ENCODE data around the gene SETBP1.

SETBP1 gene

GRCh38 chr18:44782617-44783016, 101.9 kb downstream of the SETBP1 start:
- Histone ChIP-seq H3K36me3 (ENCODE audit: control insufficient read depth, insufficient read depth, low read length, severe bottlenecking) (no peaks in the 10 kb centered on the region), H3K27me3 (replicated peaks; ENCODE audit: control insufficient read depth, insufficient read depth, low read length) (no peaks in the 10 kb centered on the region), H3K9ac (ENCODE audit: low read length) (no peak overlapping the region), H3K9me3 (ENCODE audit: control insufficient read depth, low read length) (no peaks in the 10 kb centered on the region), H3K4me1 (ENCODE audit: control insufficient read depth, insufficient read depth, low read length) (peaks cover 32% of the 10 kb centered on the region), H3K4me3 (ENCODE audit: low read length) (no peak overlapping the region)
- DNase-seq (ENCODE audit: low read depth), result no peak

GRCh38 chr18:44783371-44783770, 102.7 kb downstream of the SETBP1 start:
- DNase-seq (ENCODE audit: low read depth), result no peak
- Histone ChIP-seq H3K27me3 (replicated peaks; ENCODE audit: control insufficient read depth, insufficient read depth, low read length) (no peaks in the 10 kb centered on the region), H3K36me3 (ENCODE audit: control insufficient read depth, insufficient read depth, low read length, severe bottlenecking) (no peaks in the 10 kb centered on the region), H3K4me3 (ENCODE audit: low read length) (no peak overlapping the region), H3K9me3 (ENCODE audit: control insufficient read depth, low read length) (no peaks in the 10 kb centered on the region), H3K4me1 (ENCODE audit: control insufficient read depth, insufficient read depth, low read length) (peaks cover 26% of the 10 kb centered on the region), H3K9ac (ENCODE audit: low read length) (no peak overlapping the region)

- Histone ChIP-seq H3K27me3 (replicated peaks; ENCODE audit: control insufficient read depth, insufficient read depth, low read length) (no peaks in the 10 kb centered on the region), H3K9ac (ENCODE audit: low read length) (peak overlapping the region; percentile 63), H3K4me1 (ENCODE audit: control insufficient read depth, insufficient read depth, low read length) (peaks cover 42% of the 10 kb centered on the region), H3K9me3 (ENCODE audit: control insufficient read depth, low read length) (no peaks in the 10 kb centered on the region), H3K36me3 (ENCODE audit: control insufficient read depth, insufficient read depth, low read length, severe bottlenecking) (no peaks in the 10 kb centered on the region), H3K4me3 (ENCODE audit: low read length) (peak overlapping the region; percentile 78)
- no peak for DNase-seq (ENCODE audit: low read depth)
These were observed 105.6 kb downstream of the SETBP1 start for GRCh38 chr18:44786257-44786656.

- Histone ChIP-seq H3K36me3 (ENCODE audit: control insufficient read depth, insufficient read depth, low read length, severe bottlenecking) (no peaks in the 10 kb centered on the region), H3K4me1 (ENCODE audit: control insufficient read depth, insufficient read depth, low read length) (peaks cover 42% of the 10 kb centered on the region), H3K9ac (ENCODE audit: low read length) (peak overlapping the region; percentile 63), H3K9me3 (ENCODE audit: control insufficient read depth, low read length) (no peaks in the 10 kb centered on the region), H3K4me3 (ENCODE audit: low read length) (peak overlapping the region; percentile 78), H3K27me3 (replicated peaks; ENCODE audit: control insufficient read depth, insufficient read depth, low read length) (no peaks in the 10 kb centered on the region)
- no peak for DNase-seq (ENCODE audit: low read depth)
These were observed 106.0 kb downstream of the SETBP1 start for GRCh38 chr18:44786688-44787087.

- no peaks in the 10 kb centered on the region for H3K27me3 ChIP-seq (replicated peaks; ENCODE audit: control insufficient read depth, insufficient read depth, low read length)
- no peak overlapping the region for H3K4me3 ChIP-seq (ENCODE audit: low read length)
- H3K9me3 ChIP-seq (ENCODE audit: control insufficient read depth, low read length), result no peaks in the 10 kb centered on the region
- peaks cover 46% of the 10 kb centered on the region for H3K4me1 ChIP-seq (ENCODE audit: control insufficient read depth, insufficient read depth, low read length)
- no peaks in the 10 kb centered on the region for H3K36me3 ChIP-seq (ENCODE audit: control insufficient read depth, insufficient read depth, low read length, severe bottlenecking)
- no peak overlapping the region for H3K9ac ChIP-seq (ENCODE audit: low read length)
- no peak for DNase-seq (ENCODE audit: low read depth)
These were observed 107.6 kb downstream of the SETBP1 start for GRCh38 chr18:44788334-44788733.

- peak overlapping the region; percentile 20 for H3K4me3 ChIP-seq (ENCODE audit: low read length)
- no peaks in the 10 kb centered on the region for H3K9me3 ChIP-seq (ENCODE audit: control insufficient read depth, low read length)
- H3K36me3 ChIP-seq (ENCODE audit: control insufficient read depth, insufficient read depth, low read length, severe bottlenecking), result no peaks in the 10 kb centered on the region
- no peaks in the 10 kb centered on the region for H3K27me3 ChIP-seq (replicated peaks; ENCODE audit: control insufficient read depth, insufficient read depth, low read length)
- H3K4me1 ChIP-seq (ENCODE audit: control insufficient read depth, insufficient read depth, low read length), result peaks cover 46% of the 10 kb centered on the region
- peak overlapping the region; percentile 32 for H3K9ac ChIP-seq (ENCODE audit: low read length)
- DNase-seq (ENCODE audit: low read depth), result peak; percentile 79
These were observed 109.0 kb downstream of the SETBP1 start for GRCh38 chr18:44789710-44790109.

GRCh38 chr18:44790860-44791259, 110.2 kb downstream of the SETBP1 start:
- Histone ChIP-seq H3K4me3 (ENCODE audit: low read length) (no peak overlapping the region), H3K4me1 (ENCODE audit: control insufficient read depth, insufficient read depth, low read length) (peaks cover 46% of the 10 kb centered on the region), H3K27me3 (replicated peaks; ENCODE audit: control insufficient read depth, insufficient read depth, low read length) (no peaks in the 10 kb centered on the region)

GRCh38 chr18:44791520-44791919, 110.8 kb downstream of the SETBP1 start:
- Histone ChIP-seq H3K4me1 (ENCODE audit: control insufficient read depth, insufficient read depth, low read length) (peaks cover 43% of the 10 kb centered on the region), H3K27me3 (replicated peaks; ENCODE audit: control insufficient read depth, insufficient read depth, low read length) (no peaks in the 10 kb centered on the region), H3K36me3 (ENCODE audit: control insufficient read depth, insufficient read depth, low read length, severe bottlenecking) (no peaks in the 10 kb centered on the region), H3K4me3 (ENCODE audit: low read length) (no peak overlapping the region), H3K9ac (ENCODE audit: low read length) (no peak overlapping the region), H3K9me3 (ENCODE audit: control insufficient read depth, low read length) (no peaks in the 10 kb centered on the region)
- no peak for DNase-seq (ENCODE audit: low read depth)

More at GRCh38 chr18:44790860-44791259, 110.2 kb downstream of the SETBP1 start:
- H3K9ac ChIP-seq (ENCODE audit: low read length), result no peak overlapping the region
- no peaks in the 10 kb centered on the region for H3K36me3 ChIP-seq (ENCODE audit: control insufficient read depth, insufficient read depth, low read length, severe bottlenecking)
- no peak for DNase-seq (ENCODE audit: low read depth)
- no peaks in the 10 kb centered on the region for H3K9me3 ChIP-seq (ENCODE audit: control insufficient read depth, low read length)

GRCh38 chr18:44792456-44793061, 111.9 kb downstream of the SETBP1 start:
- no peaks in the 10 kb centered on the region for H3K9me3 ChIP-seq (ENCODE audit: control insufficient read depth, low read length)
- no peak overlapping the region for H3K4me3 ChIP-seq (ENCODE audit: low read length)
- no peaks in the 10 kb centered on the region for H3K27me3 ChIP-seq (replicated peaks; ENCODE audit: control insufficient read depth, insufficient read depth, low read length)
- H3K4me1 ChIP-seq (ENCODE audit: control insufficient read depth, insufficient read depth, low read length), result peaks cover 38% of the 10 kb centered on the region
- no peaks in the 10 kb centered on the region for H3K36me3 ChIP-seq (ENCODE audit: control insufficient read depth, insufficient read depth, low read length, severe bottlenecking)
- DNase-seq (ENCODE audit: low read depth), result peak; percentile 52
- H3K9ac ChIP-seq (ENCODE audit: low read length), result no peak overlapping the region

- H3K27me3 ChIP-seq (replicated peaks; ENCODE audit: control insufficient read depth, insufficient read depth, low read length), result no peaks in the 10 kb centered on the region
- H3K9ac ChIP-seq (ENCODE audit: low read length), result no peak overlapping the region
- DNase-seq (ENCODE audit: low read depth), result no peak
- H3K9me3 ChIP-seq (ENCODE audit: control insufficient read depth, low read length), result no peaks in the 10 kb centered on the region
- no peak overlapping the region for H3K4me3 ChIP-seq (ENCODE audit: low read length)
- H3K4me1 ChIP-seq (ENCODE audit: control insufficient read depth, insufficient read depth, low read length), result peaks cover 38% of the 10 kb centered on the region
- peaks cover 4% of the 10 kb centered on the region for H3K36me3 ChIP-seq (ENCODE audit: control insufficient read depth, insufficient read depth, low read length, severe bottlenecking)
These were observed 112.5 kb downstream of the SETBP1 start for GRCh38 chr18:44793194-44793593.

GRCh38 chr18:44793685-44794084, 113.0 kb downstream of the SETBP1 start:
- no peaks in the 10 kb centered on the region for H3K27me3 ChIP-seq (replicated peaks; ENCODE audit: control insufficient read depth, insufficient read depth, low read length)
- H3K4me1 ChIP-seq (ENCODE audit: control insufficient read depth, insufficient read depth, low read length), result peaks cover 38% of the 10 kb centered on the region
- H3K36me3 ChIP-seq (ENCODE audit: control insufficient read depth, insufficient read depth, low read length, severe bottlenecking), result peaks cover 6% of the 10 kb centered on the region

GRCh38 chr18:44795241-44795640, 114.6 kb downstream of the SETBP1 start:
- Histone ChIP-seq H3K4me3 (ENCODE audit: low read length) (no peak overlapping the region), H3K27me3 (replicated peaks; ENCODE audit: control insufficient read depth, insufficient read depth, low read length) (no peaks in the 10 kb centered on the region), H3K9ac (ENCODE audit: low read length) (no peak overlapping the region), H3K9me3 (ENCODE audit: control insufficient read depth, low read length) (no peaks in the 10 kb centered on the region), H3K36me3 (ENCODE audit: control insufficient read depth, insufficient read depth, low read length, severe bottlenecking) (peaks cover 6% of the 10 kb centered on the region), H3K4me1 (ENCODE audit: control insufficient read depth, insufficient read depth, low read length) (peaks cover 26% of the 10 kb centered on the region)
- DNase-seq (ENCODE audit: low read depth), result no peak

More at GRCh38 chr18:44793685-44794084, 113.0 kb downstream of the SETBP1 start:
- DNase-seq (ENCODE audit: low read depth), result no peak
- no peaks in the 10 kb centered on the region for H3K9me3 ChIP-seq (ENCODE audit: control insufficient read depth, low read length)
- no peak overlapping the region for H3K9ac ChIP-seq (ENCODE audit: low read length)
- no peak overlapping the region for H3K4me3 ChIP-seq (ENCODE audit: low read length)

All from adipocyte (in vitro differentiated cells).